ENCODE results near the gene NR1D1. TPM values are rescaled to one million over a fixed set of nuclear protein-coding genes. Genes with fewer than 3 reads are reported as not detected.

The NR1D1 gene
- total RNA-seq, 1 donor from 2014 or later, result 20.1 TPM

- Histone ChIP-seq H3K4me3 (no peak overlapping the region), H3K27ac (peak overlapping the region; percentile 90), H3K4me1 (peaks cover 99% of the 10 kb centered on the region), H3K9me3 (no peaks in the 10 kb centered on the region), H3K36me3 (no peaks in the 10 kb centered on the region), H3K27me3 (ENCODE audit: low read depth) (no peaks in the 10 kb centered on the region)
- DNase-seq (no peak), ATAC-seq (no peak)
- TF ChIP-seq CTCF (IDR thresholded peaks at IDR 0.05), result no peak
- intact Hi-C loops (cut with DNase I), result no loop called here
These were observed 8.8 kb upstream of the NR1D1 start for GRCh38 chr17:40108970-40109824.

GRCh38 chr17:40107522-40108174, 7.3 kb upstream of the NR1D1 start:
- intact Hi-C loops (cut with DNase I), result no loop called here
- Histone ChIP-seq H3K36me3 (no peaks in the 10 kb centered on the region), H3K27me3 (ENCODE audit: low read depth) (no peaks in the 10 kb centered on the region), H3K27ac (peak overlapping the region; percentile 90), H3K4me3 (peak overlapping the region; percentile 17), H3K4me1 (peaks cover 100% of the 10 kb centered on the region), H3K9me3 (no peaks in the 10 kb centered on the region)
- no peak for DNase-seq
- no peak for TF ChIP-seq CTCF (IDR thresholded peaks at IDR 0.05)
- ATAC-seq, result peak; percentile 1 to 20

GRCh38 chr17:40106760-40107521, 6.6 kb upstream of the NR1D1 start:
- no peak for DNase-seq
- H3K27ac ChIP-seq, result peak overlapping the region; percentile 90
- no peak for ATAC-seq
- no peaks in the 10 kb centered on the region for H3K36me3 ChIP-seq
- no peak overlapping the region for H3K4me3 ChIP-seq
- TF ChIP-seq CTCF (IDR thresholded peaks at IDR 0.05), result no peak
- peaks cover 99% of the 10 kb centered on the region for H3K4me1 ChIP-seq
- H3K9me3 ChIP-seq, result no peaks in the 10 kb centered on the region
- intact Hi-C loops (cut with DNase I), result no loop called here
- no peaks in the 10 kb centered on the region for H3K27me3 ChIP-seq (ENCODE audit: low read depth)

DNA sequence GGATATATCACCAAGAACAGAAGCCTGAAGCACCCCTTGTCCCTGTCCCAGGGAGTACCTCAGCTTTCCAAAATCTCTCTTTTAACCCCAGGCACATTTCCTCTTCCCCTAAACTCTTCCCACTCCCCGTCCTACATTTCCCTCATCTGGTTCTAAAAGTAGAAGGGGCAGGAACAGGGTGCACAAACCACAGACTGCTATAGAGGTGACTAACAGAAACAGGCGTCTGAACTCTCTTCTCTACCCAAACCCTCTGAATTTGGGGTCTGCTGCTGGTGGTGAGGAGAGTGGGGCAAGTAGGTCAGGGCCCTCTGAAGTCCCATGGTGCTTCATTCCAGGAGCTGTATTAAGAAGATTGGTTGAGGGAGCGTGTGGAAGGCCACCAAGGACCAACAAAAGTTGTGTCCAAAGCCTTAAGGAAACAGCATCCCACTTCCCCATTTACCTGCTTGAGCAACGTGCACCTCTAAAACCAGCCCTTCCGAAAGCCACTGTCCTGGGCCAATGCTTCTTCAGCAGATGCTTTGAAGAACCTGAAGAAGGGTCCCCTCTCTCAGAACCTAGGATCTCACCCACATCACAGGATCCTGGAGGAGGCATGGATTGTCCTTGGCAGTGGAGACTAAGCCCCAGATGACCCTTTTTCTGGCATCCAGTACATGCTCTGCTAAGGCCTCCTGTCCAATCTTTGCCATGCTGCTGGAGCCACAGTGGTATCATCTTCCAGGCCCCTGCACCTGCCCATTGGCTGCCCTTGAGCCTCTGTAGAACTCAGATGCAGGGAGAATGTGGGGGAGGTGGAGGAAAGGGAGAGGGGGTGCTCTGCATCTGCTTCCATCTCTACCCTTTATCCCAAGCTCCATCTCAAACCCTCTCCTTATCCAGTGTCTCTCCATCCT, 5.7 kb upstream of the NR1D1 start:
- H3K4me1 ChIP-seq, result peaks cover 99% of the 10 kb centered on the region
- H3K27ac ChIP-seq, result peak overlapping the region; percentile 90
- intact Hi-C loops (cut with DNase I), result no loop called here
- no peak overlapping the region for H3K4me3 ChIP-seq
- H3K36me3 ChIP-seq, result no peaks in the 10 kb centered on the region
- no peaks in the 10 kb centered on the region for H3K9me3 ChIP-seq
- no peak for TF ChIP-seq CTCF (IDR thresholded peaks at IDR 0.05)
- DNase-seq (no peak), ATAC-seq (no peak)
- no peaks in the 10 kb centered on the region for H3K27me3 ChIP-seq (ENCODE audit: low read depth)

Data from lower lobe of right lung (tissue), 2 donors.